HepG2 (cell line): Measurements from ENCODE around the gene EDC3. TPM values are rescaled to one million over a fixed set of nuclear protein-coding genes. Genes with fewer than 3 reads are reported as not detected.

Experiments
- ATAC-seq: fragments of 200-7000 bp; cut with Tn5 transposase; 3 replicates; pipeline ENCODE4 v1.9.1; 2020; ENCODE audit warnings: mild to moderate bottlenecking, moderate library complexity
- BruUV-seq: library from RNA; stranded (reverse); fragments of 400-500 nt; replicated peaks from 2 replicates; lab custom pipeline; 2021; lab: Mats Ljungman, UMichigan
- CTCF ChIA-PET: fragments of 300-600 bp; formaldehyde crosslinking; extraction: SDS; loops from one replicate; lab custom pipeline; 2021; ENCODE audit warnings: low total read pairs, inconsistent platforms, low intra/inter-chr PET ratio; lab: Yijun Ruan, JAX
- POLR2A ChIA-PET: fragments of 350-600 bp; sonication (Branson Sonifier 250); formaldehyde crosslinking; loops from one replicate; lab custom pipeline; 2020; ENCODE audit warnings: antibody characterized with exemption, inconsistent platforms; lab: Yijun Ruan, JAX
- DNase-seq: peaks from one replicate; pipeline ENCODE4 v3.0.0-alpha.2; 2015; ENCODE audit warnings: low spot score
- FAIRE-seq: peaks from 3 replicates; lab custom pipeline; 2011; peaks lifted over from hg19 to GRCh38; lab: Jason Lieb, UNC
- H2AFZ ChIP-seq: one replicate; pipeline ENCODE4 v1.6.1; 2011; ENCODE audit warnings: low read length, inconsistent platforms
- H3K27ac ChIP-seq: fragments of 300-600 bp; 3 replicates; pipeline ENCODE4 v1.8.0; 2011; ENCODE audit warnings: mixed run types, mild to moderate bottlenecking, mixed read lengths, low read length, inconsistent platforms; ENCODE audit not compliant: insufficient read depth; ENCODE audit errors: extremely low read length
- H3K27me3 ChIP-seq, 2 experiments: fragments of 200-600 bp in 1 of 2; 2 replicates in 1 of 2; 3 replicates in 1 of 2; pipeline versions ENCODE4 v1.6.0 to v1.8.0; 2011; ENCODE audit warnings: low read length in 2 of 2, mild to moderate bottlenecking in 2 of 2, moderate library complexity in 2 of 2, inconsistent platforms in 1 of 2; ENCODE audit not compliant: insufficient read depth in 2 of 2, control insufficient read depth in 1 of 2
- H3K36me3 ChIP-seq, 2 experiments: fragments of 200-600 bp in 1 of 2; replicated peaks in 1 of 2; 2 replicates in 1 of 2; 3 replicates in 1 of 2; pipeline versions ENCODE4 v1.5.1 to v1.8.0; 2011; ENCODE audit warnings: low read length in 2 of 2, inconsistent platforms in 1 of 2; ENCODE audit not compliant: insufficient read depth in 2 of 2, control insufficient read depth in 1 of 2
- H3K4me1 ChIP-seq: 2 replicates; pipeline ENCODE4 v1.5.1; 2012; ENCODE audit warnings: low read length, inconsistent platforms; ENCODE audit not compliant: insufficient read depth
- H3K4me2 ChIP-seq: 2 replicates; pipeline ENCODE4 v1.6.0; 2011; ENCODE audit warnings: low read depth, low read length, inconsistent platforms
- H3K4me3 ChIP-seq, 3 experiments: fragments of 200-600 bp in 1 of 3; sonication (generic), shearing (Covaris generic) in 1 of 3; replicated peaks in 1 of 3; 2 replicates each; pipeline ENCODE4 v1.5.1; 2011 to 2016; ENCODE audit warnings: low read length in 3 of 3, inconsistent platforms in 2 of 3, low read depth in 2 of 3, mild to moderate bottlenecking in 2 of 3, control low read depth in 1 of 3, mixed read lengths in 1 of 3; ENCODE audit not compliant: insufficient read depth in 1 of 3
- H3K79me2 ChIP-seq: one replicate; pipeline ENCODE4 v1.6.1; 2011; ENCODE audit warnings: low read length, inconsistent platforms; ENCODE audit not compliant: insufficient read depth
- H3K9ac ChIP-seq: 2 replicates; pipeline ENCODE4 v1.6.0; 2011; ENCODE audit warnings: mild to moderate bottlenecking, low read depth, low read length, inconsistent platforms; ENCODE audit not compliant: insufficient read depth
- H3K9me3 ChIP-seq: 2 replicates; pipeline ENCODE4 v1.5.1; 2012; ENCODE audit warnings: mild to moderate bottlenecking, low read length
- H4K20me1 ChIP-seq: 2 replicates; pipeline ENCODE4 v1.6.0; 2011; ENCODE audit warnings: inconsistent platforms, mild to moderate bottlenecking, low read length, moderate library complexity; ENCODE audit not compliant: insufficient read depth
- CEBPB ChIP-seq: IDR thresholded peaks from 2 replicates; pipeline ENCODE4 v1.6.1; 2011; ENCODE audit warnings: low read depth, low read length, improper control_type of control experiment, borderline replicate concordance
- DNMT3B ChIP-seq: conservative IDR thresholded peaks from 2 replicates; pipeline ENCODE4 v1.6.1; 2016; ENCODE audit warnings: missing biosample characterization, control low read depth
- GTF3A ChIP-seq: sonication (generic); formaldehyde crosslinking; conservative IDR thresholded peaks from 2 replicates; pipeline ENCODE4 v1.4.0; 2020; ENCODE audit warnings: mild to moderate bottlenecking, missing genetic modification reagents
- TIGD3 ChIP-seq: sonication (generic); formaldehyde crosslinking; IDR thresholded peaks from 2 replicates; pipeline ENCODE4 v1.5.1; 2020; ENCODE audit warnings: mild to moderate bottlenecking, missing genetic modification reagents, borderline replicate concordance
- ZBED4 ChIP-seq: sonication (generic); formaldehyde crosslinking; IDR thresholded peaks from 2 replicates; pipeline ENCODE4 v1.4.0; 2020; ENCODE audit warnings: missing genetic modification reagents, borderline replicate concordance
- ZKSCAN5 ChIP-seq: sonication (generic); formaldehyde crosslinking; IDR thresholded peaks from 2 replicates; pipeline ENCODE4 v1.5.1; 2020; ENCODE audit warnings: mild to moderate bottlenecking, missing genetic modification reagents
- ZMAT5 ChIP-seq: sonication (generic); formaldehyde crosslinking; IDR thresholded peaks from 2 replicates; pipeline ENCODE4 v1.5.0; 2020; ENCODE audit warnings: mild to moderate bottlenecking, low read depth, missing genetic modification reagents, borderline replicate concordance
- ZNF136 ChIP-seq: sonication (generic); formaldehyde crosslinking; IDR thresholded peaks from 2 replicates; pipeline ENCODE4 v1.8.1; 2022; ENCODE audit warnings: low read depth, mild to moderate bottlenecking, moderate library complexity, missing genetic modification reagents
- ZNF296 ChIP-seq: sonication (generic); formaldehyde crosslinking; conservative IDR thresholded peaks from 2 replicates; pipeline ENCODE4 v1.5.0; 2020; ENCODE audit warnings: mild to moderate bottlenecking, missing genetic modification reagents
- WGBS: methylation state at CpG from one replicate; pipeline ENCODE4 v1.1.6; 2017; ENCODE audit warnings: low lambda C conversion rate; 5-methylcytosine and 5-hydroxymethylcytosine counted together
- in situ Hi-C: cut with HindIII; loops from 2 replicates; pipeline ENCODE4 v1.10.0; 2017; ENCODE audit warnings: low pct_unique_long_range_greater_than_20kb; ENCODE audit not compliant: extremely low pct_ligation_motif_present
- intact Hi-C: fragments of 100-400 bp; cut with micrococcal nuclease; formaldehyde crosslinking; loops from one replicate; pipeline ENCODE4 v1.10.0; 2022; ENCODE audit not compliant: unreplicated experiment
- polyA plus RNA-seq, 8 experiments: library from polyadenylated mRNA; depleted of rRNA in 3 of 8; stranded (reverse) in 7 of 8; unstranded in 1 of 8; fragments of >200 nt; fragmentation: Illumina TruSeq in 4 of 8; extraction: Trizol in 4 of 8; gene quantifications; 2 replicates each; pipeline versions ENCODE4 v1.2.1 to v1.2.3, GENCODE V29; 2011 to 2016; ENCODE audit warnings: low read depth in 4 of 8, missing spikeins in 1 of 8, mixed read lengths in 1 of 8; ENCODE audit not compliant: insufficient read depth in 1 of 8
- total RNA-seq, 5 experiments: library from RNA; depleted of rRNA; stranded (reverse); fragments of >200 nt; fragmentation: Illumina TruSeq; extraction: Trizol; gene quantifications; 2 replicates each; pipeline ENCODE4 v1.2.3, GENCODE V29; 2016; ENCODE audit warnings: low read depth in 1 of 5
- TF ChIP-seq, protein P1 (sequence below): sonication (generic); formaldehyde crosslinking; IDR thresholded peaks from 2 replicates; pipeline ENCODE4 v1.5.1; 2020; ENCODE audit warnings: missing genetic modification reagents, mild to moderate bottlenecking, borderline replicate concordance

Gene EDC3
- total and polyA plus RNA-seq, 2 of the 13 experiments (the other 11 are each of a cell fraction or from before 2014, with no cell fraction given) = 17.4 to 32.0 TPM

DNA sequence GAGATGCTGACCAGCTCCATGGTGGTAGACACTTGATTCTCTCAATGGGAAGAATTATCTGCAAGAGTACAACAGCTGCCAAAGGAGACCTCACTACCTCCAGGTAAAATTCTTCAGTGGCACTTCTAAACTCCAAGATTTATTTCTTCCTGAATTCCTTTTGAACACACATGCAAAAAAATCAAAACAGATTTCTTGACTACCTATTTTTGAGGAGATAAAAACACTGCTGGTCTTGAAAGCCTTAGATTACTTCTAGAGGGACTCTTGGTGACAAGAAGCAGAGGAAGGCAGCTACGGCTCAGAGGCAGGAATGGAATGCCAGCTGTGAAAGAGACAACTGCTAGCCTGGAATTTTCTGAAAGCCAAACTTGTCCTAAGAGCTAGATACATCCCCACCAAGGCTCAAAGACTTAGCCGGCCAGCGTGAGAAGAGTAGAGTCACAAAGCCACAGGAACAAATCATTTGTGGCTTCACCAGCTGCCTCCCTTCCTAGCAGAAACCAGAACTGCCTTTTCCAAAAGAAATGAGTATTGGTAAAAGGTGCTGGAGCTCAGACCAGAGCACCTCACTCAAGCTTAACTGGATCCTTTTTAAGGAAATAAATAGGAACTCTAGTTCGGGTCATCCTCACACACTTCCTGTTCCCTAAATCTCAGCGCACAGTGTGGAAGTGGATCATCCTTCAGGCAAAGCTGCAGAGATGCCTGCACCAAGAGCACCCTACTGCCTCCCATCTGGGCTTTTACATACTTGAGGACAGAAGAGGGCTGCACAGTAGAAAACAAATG lies 47.6 kb downstream of the EDC3 start:
- Histone ChIP-seq H3K9me3 (no peaks in the 10 kb centered on the region), H3K79me2 (peaks cover 2% of the 10 kb centered on the region), H3K36me3 (peaks cover 10 to 55% of the 10 kb centered on the region in 2 experiments; a peak in 4 of 5 replicates), H3K27ac (no peak overlapping the region), H2AFZ (no peak overlapping the region), H3K4me3 (no peak overlapping the region), H3K4me2 (no peak overlapping the region), H3K27me3 (no peaks in the 10 kb centered on the region), H3K9ac (no peak overlapping the region), H3K4me1 (no peaks in the 10 kb centered on the region), H4K20me1 (0 out of 2 replicates have a peak, but pooled peaks cover 2% of the 10 kb centered on the region)
- ChIA-PET POLR2A (no interaction called here), CTCF (no interaction called here)
- WGBS = 95% methylated on average over 5 of the region's 5 CpGs
- FAIRE-seq = no peak
- no TSS peak for BruUV-seq
- intact Hi-C loops (no loop called here), in situ Hi-C loops (no loop called here)
- no peak for DNase-seq
- ATAC-seq = no peak
- TF ChIP-seq ZNF136 (CRISPR knock-in tag) = no peak
- no peak for TF ChIP-seq ZBED4 (CRISPR knock-in tag)
- TF ChIP-seq ZMAT5 (CRISPR knock-in tag) = no peak
- no peak for TF ChIP-seq ZKSCAN5 (CRISPR knock-in tag)
- no peak for TF ChIP-seq GTF3A (CRISPR knock-in tag)
- no peak for TF ChIP-seq ZNF296 (CRISPR knock-in tag)
- TF ChIP-seq, protein P1, sequence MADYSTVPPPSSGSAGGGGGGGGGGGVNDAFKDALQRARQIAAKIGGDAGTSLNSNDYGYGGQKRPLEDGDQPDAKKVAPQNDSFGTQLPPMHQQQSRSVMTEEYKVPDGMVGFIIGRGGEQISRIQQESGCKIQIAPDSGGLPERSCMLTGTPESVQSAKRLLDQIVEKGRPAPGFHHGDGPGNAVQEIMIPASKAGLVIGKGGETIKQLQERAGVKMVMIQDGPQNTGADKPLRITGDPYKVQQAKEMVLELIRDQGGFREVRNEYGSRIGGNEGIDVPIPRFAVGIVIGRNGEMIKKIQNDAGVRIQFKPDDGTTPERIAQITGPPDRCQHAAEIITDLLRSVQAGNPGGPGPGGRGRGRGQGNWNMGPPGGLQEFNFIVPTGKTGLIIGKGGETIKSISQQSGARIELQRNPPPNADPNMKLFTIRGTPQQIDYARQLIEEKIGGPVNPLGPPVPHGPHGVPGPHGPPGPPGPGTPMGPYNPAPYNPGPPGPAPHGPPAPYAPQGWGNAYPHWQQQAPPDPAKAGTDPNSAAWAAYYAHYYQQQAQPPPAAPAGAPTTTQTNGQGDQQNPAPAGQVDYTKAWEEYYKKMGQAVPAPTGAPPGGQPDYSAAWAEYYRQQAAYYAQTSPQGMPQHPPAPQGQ (CRISPR knock-in tag) = no peak
- no peak for TF ChIP-seq CEBPB
- no peak for TF ChIP-seq DNMT3B (CRISPR knock-in tag)
- no peak for TF ChIP-seq TIGD3 (CRISPR knock-in tag)
